ENCODE data around the gene AQP3.
"Not testable (repeated sequence)": the region's sequence is repeated elsewhere in the genome, so short reads cannot be mapped to it uniquely, and the experiment has no call there.

AQP3 gene

DNA sequence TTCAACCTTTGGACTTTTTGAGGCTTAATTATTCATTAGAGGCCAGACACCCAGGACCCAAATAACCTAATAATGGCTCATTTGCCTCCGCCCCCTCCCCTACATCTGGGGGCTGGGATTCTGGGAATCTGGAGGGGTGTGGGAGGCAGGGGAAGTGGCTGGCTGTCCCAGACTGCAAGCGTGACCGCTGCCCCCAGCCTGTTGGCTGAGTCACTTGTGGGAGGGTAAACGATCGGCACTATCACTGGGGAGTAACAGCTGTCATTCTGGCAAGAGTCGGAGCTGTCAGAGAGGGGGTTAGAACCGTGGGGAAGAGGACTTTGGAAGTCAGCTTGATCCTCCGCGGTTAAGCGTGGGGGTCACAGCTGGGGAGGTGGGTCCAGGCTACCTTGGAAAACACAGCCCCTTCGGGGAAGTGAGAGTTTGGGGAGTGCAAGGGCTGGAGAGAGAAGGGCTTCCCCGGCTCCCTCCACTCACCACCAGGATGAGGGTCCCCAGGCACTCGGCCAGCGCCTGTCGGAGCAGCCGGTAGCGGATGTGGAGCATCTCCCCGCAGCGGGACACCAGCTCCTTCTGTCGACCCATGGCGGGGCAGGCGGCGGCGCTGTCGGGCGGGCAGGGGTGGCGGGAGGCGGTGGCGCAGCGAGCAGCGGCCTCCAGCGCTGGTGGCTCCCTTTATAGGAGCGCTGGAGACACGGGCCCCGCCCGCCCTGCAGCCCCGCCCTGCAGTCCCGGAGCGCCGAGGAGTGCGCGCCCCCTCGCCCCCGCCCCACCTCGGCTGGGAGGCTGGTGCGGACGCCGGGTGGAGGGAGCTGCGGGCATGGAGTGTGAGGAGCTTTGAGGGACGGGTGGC lies at the start of gene AQP3:
TSS of gene AQP3 (minus strand) at position 648 of the 853 bp plus-strand sequence. CDS start at position 585, 63 bp downstream.
- Histone ChIP-seq H3K4me2 (ENCODE audit: low read length) (peak within 1 kb of the TSS; percentile 69), H3K36me3 (ENCODE audit: control insufficient read depth, low read length) (no peaks in the 10 kb centered on the region), H3K27me3 (ENCODE audit: control insufficient read depth, low read length) (peaks cover 18% of the 10 kb centered on the region), H3F3A (ENCODE audit: control insufficient read depth, insufficient read depth) (no peaks in the 10 kb centered on the region), H3K27ac (ENCODE audit: low read depth, low read length) (no peak within 1 kb of the TSS), H3K79me2 (ENCODE audit: control insufficient read depth, low read length) (no peaks in the 10 kb centered on the region), H3K4me1 (ENCODE audit: control insufficient read depth, low read length) (peaks cover 25% of the 10 kb centered on the region), H4K20me1 (ENCODE audit: control insufficient read depth, insufficient read depth, low read depth, low read length) (no peaks in the 10 kb centered on the region), H3K9me2 (replicated peaks; ENCODE audit: control insufficient read depth, low read length) (no peaks in the 10 kb centered on the region), H3K9me3 (ENCODE audit: control insufficient read depth, insufficient read depth, low read length) (no peaks in the 10 kb centered on the region), H3K4me3 (ENCODE audit: low read length) (peak within 1 kb of the TSS; percentile 65)
- peak; percentile 67; the same call in 1 of the 2 replicates for TF ChIP-seq EZH2phosphoT487 (IDR thresholded peaks at IDR 0.05; ENCODE audit: borderline replicate concordance, low read length)
- TF ChIP-seq, protein P1, sequence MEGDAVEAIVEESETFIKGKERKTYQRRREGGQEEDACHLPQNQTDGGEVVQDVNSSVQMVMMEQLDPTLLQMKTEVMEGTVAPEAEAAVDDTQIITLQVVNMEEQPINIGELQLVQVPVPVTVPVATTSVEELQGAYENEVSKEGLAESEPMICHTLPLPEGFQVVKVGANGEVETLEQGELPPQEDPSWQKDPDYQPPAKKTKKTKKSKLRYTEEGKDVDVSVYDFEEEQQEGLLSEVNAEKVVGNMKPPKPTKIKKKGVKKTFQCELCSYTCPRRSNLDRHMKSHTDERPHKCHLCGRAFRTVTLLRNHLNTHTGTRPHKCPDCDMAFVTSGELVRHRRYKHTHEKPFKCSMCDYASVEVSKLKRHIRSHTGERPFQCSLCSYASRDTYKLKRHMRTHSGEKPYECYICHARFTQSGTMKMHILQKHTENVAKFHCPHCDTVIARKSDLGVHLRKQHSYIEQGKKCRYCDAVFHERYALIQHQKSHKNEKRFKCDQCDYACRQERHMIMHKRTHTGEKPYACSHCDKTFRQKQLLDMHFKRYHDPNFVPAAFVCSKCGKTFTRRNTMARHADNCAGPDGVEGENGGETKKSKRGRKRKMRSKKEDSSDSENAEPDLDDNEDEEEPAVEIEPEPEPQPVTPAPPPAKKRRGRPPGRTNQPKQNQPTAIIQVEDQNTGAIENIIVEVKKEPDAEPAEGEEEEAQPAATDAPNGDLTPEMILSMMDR (IDR thresholded peaks at IDR 0.05; ENCODE audit: low read depth, low read length, poor library complexity, severe bottlenecking) = peak; percentile 9

DNA sequence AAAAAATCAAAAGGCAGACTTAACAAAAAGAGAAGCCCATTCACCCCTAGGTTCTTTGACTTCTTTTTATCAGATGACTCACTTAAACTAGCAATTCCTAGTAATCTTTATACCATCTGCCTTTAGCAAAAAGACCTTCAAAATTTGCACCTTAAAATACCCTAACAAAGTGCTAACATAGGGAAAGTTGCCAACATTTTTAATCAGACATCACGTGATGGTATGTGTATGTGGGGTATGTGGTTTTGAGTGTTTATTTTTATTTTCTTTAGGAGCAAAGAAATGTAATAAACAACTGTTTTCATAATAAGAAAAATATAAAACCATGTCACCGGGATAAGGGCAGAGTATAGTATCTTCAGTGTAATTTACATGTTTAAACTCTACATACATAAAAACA lies 46.4 kb upstream of the AQP3 start:
- not testable (repeated sequence) for H4K20me1 ChIP-seq (ENCODE audit: control insufficient read depth, insufficient read depth, low read depth, low read length); H3K9me3 ChIP-seq (ENCODE audit: control insufficient read depth, insufficient read depth, low read length); H3K27ac ChIP-seq (ENCODE audit: low read depth, low read length); H3K36me3 ChIP-seq (ENCODE audit: control insufficient read depth, low read length); H3K4me2 ChIP-seq (ENCODE audit: low read length); H3K9me2 ChIP-seq (replicated peaks; ENCODE audit: control insufficient read depth, low read length); H3F3A ChIP-seq (ENCODE audit: control insufficient read depth, insufficient read depth); H3K4me1 ChIP-seq (ENCODE audit: control insufficient read depth, low read length); H3K4me3 ChIP-seq (ENCODE audit: low read length); H3K79me2 ChIP-seq (ENCODE audit: control insufficient read depth, low read length)
- peaks cover 14% of the 10 kb centered on the region for H3K27me3 ChIP-seq (ENCODE audit: control insufficient read depth, low read length)

DNA sequence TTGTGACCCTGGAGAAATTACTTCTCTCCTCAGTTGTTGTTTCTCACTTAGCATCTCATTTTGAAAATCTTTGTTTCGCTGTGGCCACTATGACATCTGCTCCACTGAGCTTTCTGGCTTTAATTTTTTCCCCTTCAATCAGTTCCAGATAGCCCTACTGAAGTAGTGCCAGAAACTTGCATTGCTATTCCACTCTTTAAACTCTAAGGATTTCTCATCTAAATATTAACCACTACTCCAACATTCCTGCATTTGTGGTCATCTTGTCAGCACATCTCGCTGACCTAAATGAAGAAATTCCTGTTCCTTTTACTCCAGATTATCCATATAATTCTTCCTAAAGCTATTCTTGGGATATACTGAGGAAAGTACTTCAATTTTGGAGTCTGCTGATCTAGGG lies 41.7 kb upstream of the AQP3 start:
- Histone ChIP-seq H3K27me3 (ENCODE audit: control insufficient read depth, low read length) (peaks cover 6% of the 10 kb centered on the region), H3K36me3 (ENCODE audit: control insufficient read depth, low read length) (no peaks in the 10 kb centered on the region), H3K4me2 (ENCODE audit: low read length) (no peak overlapping the region), H3K9me3 (ENCODE audit: control insufficient read depth, insufficient read depth, low read length) (no peaks in the 10 kb centered on the region), H3K9me2 (replicated peaks; ENCODE audit: control insufficient read depth, low read length) (no peaks in the 10 kb centered on the region), H3K27ac (ENCODE audit: low read depth, low read length) (no peak overlapping the region), H3K4me3 (ENCODE audit: low read length) (no peak overlapping the region), H3K4me1 (ENCODE audit: control insufficient read depth, low read length) (no peaks in the 10 kb centered on the region), H3K79me2 (ENCODE audit: control insufficient read depth, low read length) (no peaks in the 10 kb centered on the region), H3F3A (ENCODE audit: control insufficient read depth, insufficient read depth) (no peaks in the 10 kb centered on the region), H4K20me1 (ENCODE audit: control insufficient read depth, insufficient read depth, low read depth, low read length) (no peaks in the 10 kb centered on the region)
- TF ChIP-seq EZH2phosphoT487 (IDR thresholded peaks at IDR 0.05; ENCODE audit: borderline replicate concordance, low read length) = no peak
- TF ChIP-seq, protein P1 (IDR thresholded peaks at IDR 0.05; ENCODE audit: low read depth, low read length, poor library complexity, severe bottlenecking) = no peak

DNA sequence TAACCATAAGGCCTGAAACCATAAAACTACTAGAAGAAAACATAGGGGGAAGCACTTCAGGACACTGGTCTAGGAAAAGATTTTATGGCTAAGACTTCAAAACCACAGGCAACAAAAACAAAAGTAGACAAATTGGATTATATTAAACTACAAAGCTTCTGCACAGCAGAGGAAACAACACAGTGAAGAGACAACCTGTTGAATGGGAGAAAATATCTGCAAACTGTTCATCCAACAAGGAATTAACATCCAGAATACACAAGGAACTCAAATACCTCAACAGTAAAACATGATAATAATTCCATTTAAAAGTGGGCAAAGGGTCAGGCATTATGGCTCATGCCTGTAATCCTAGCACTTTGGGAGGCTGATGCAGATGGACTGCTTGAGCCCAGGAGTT lies 37.9 kb upstream of the AQP3 start:
- H3K79me2 ChIP-seq (ENCODE audit: control insufficient read depth, low read length); H4K20me1 ChIP-seq (ENCODE audit: control insufficient read depth, insufficient read depth, low read depth, low read length); H3K27me3 ChIP-seq (ENCODE audit: control insufficient read depth, low read length); H3K4me3 ChIP-seq (ENCODE audit: low read length); H3F3A ChIP-seq (ENCODE audit: control insufficient read depth, insufficient read depth); H3K27ac ChIP-seq (ENCODE audit: low read depth, low read length); H3K9me3 ChIP-seq (ENCODE audit: control insufficient read depth, insufficient read depth, low read length); H3K36me3 ChIP-seq (ENCODE audit: control insufficient read depth, low read length); H3K4me1 ChIP-seq (ENCODE audit: control insufficient read depth, low read length); H3K9me2 ChIP-seq (replicated peaks; ENCODE audit: control insufficient read depth, low read length); H3K4me2 ChIP-seq (ENCODE audit: low read length): not testable (repeated sequence)

All from DOHH2 (cell line).